GM21529 (cell line): ENCODE measurements around the gene RBM28.

Experiments
- ATAC-seq: cut with Tn5 transposase; IDR thresholded peaks from one replicate; pipeline ENCODE4 v1.9.1; 2021; ENCODE audit not compliant: unreplicated experiment

RBM28 gene

DNA sequence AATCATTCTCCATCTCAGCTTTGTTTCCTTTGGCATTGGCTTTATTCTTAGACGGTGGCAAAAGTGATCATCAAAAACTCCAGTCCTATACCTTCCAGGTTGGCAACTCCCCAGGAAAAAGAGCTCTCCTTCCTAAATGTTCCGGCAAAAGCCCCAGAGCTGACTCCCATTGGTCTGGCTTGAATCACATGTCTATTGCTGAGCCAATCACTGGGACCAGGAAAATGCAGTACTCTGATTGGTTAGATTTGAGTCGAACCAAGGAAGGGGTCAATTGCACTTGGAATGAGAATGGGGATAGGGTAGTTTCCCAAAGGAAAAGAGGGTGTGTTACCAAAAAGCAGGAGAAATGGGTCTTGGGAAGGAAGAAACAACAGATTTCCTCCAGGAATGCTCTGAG is 80.3 kb downstream of the RBM28 start:
- ATAC-seq = no peak

GRCh38 chr7:128262273-128263028 is 81.3 kb downstream of the RBM28 start:
- ATAC-seq = no peak

- no peak for ATAC-seq
These were observed 83.5 kb downstream of the RBM28 start for GRCh38 chr7:128260069-128260795.

- no peak for ATAC-seq
These were observed 84.3 kb downstream of the RBM28 start for GRCh38 chr7:128259131-128260061.

DNA sequence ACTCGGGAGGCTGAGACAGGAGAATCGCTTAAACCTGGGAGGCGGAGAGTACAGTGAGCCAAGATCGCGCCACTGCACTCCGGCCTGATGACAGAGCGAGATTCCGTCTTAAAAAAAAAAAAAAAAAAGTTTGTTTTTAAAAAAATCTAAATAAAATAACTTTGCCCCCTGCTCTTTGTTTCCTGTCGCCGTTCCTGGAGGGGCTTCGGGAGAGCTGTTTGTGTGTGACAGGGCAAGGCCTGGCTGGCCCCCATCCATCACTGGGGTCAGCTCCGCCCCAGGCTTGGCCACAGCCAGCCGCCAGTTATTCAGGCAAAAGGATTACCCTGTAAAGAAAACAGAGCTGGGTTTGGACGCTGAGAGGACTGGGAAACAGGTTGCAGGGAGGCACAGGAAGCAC is 86.2 kb downstream of the RBM28 start:
- ATAC-seq = no peak

DNA sequence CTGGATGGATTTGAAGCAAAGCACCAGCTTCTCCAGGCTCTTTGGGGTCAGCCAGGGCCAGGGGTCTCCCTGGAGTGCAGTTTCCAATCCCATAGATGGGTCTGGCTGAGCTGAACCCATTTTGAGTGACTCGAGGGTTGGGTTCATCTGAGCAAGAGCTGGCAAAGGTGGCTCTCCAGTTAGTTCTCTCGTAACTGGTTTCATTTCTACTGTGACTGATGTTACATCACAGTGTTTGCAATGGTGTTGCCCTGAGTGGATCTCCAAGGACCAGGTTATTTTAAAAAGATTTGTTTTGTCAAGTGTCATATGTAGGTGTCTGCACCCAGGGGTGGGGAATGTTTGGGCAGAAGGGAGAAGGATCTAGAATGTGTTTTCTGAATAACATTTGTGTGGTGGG is 88.4 kb downstream of the RBM28 start:
- no peak for ATAC-seq

GRCh38 chr7:128254470-128254869 is 89.2 kb downstream of the RBM28 start:
- no peak for ATAC-seq

DNA sequence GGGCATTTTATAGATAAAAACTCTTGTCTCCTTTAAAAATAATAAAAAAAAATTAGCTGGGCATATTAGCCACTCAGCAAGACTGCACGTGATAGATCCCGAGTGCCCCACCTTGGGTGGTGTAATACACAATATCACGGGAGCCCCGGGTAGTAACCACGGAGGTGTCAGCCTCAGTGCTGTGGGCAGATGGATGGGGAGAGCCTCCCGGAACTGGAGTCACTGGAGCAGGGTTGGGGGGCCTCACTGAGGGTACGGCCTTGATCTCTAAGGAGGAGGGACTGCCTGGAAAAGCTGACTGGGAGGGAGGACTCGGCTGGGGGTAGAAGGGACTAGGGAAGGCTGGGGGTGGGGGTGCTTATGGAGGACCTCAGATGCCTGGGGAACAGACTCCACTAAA is 90.0 kb downstream of the RBM28 start:
- no peak for ATAC-seq

- ATAC-seq = no peak
These were observed 92.4 kb downstream of the RBM28 start for GRCh38 chr7:128251337-128251736.
